Endothelial cell of umbilical vein (primary cell): ENCODE data around the gene ACOT11.

Experiments
- EZH2 ChIP-seq: IDR thresholded peaks from 2 replicates; pipeline ENCODE4 v1.6.1; 2012; ENCODE audit warnings: borderline replicate concordance, low read depth, mild to moderate bottlenecking, moderate library complexity, low read length, inconsistent platforms; ENCODE audit not compliant: severe bottlenecking
- FOS ChIP-seq: IDR thresholded peaks from 2 replicates; pipeline ENCODE4 v1.6.1; 2011; ENCODE audit warnings: mild to moderate bottlenecking, low read length, moderate library complexity, borderline replicate concordance; ENCODE audit not compliant: insufficient read depth
- GATA2 ChIP-seq: IDR thresholded peaks from 2 replicates; pipeline ENCODE4 v1.7.0; 2011; ENCODE audit warnings: low read depth, mild to moderate bottlenecking, moderate library complexity, mixed read lengths, low read length; ENCODE audit not compliant: insufficient read length, insufficient read depth
- JUN ChIP-seq: IDR thresholded peaks from 2 replicates; pipeline ENCODE4 v1.6.1; 2011; ENCODE audit warnings: borderline replicate concordance, low read depth; ENCODE audit not compliant: insufficient read length, insufficient read depth
- MAX ChIP-seq: IDR thresholded peaks from 2 replicates; pipeline ENCODE4 v1.6.1; 2011; ENCODE audit not compliant: insufficient read depth, insufficient read length
- MYC ChIP-seq: IDR thresholded peaks from one replicate; pipeline ENCODE4 v1.6.1; 2011; ENCODE audit warnings: mild to moderate bottlenecking, low read depth, low read length
- POLR2A ChIP-seq: IDR thresholded peaks from 2 replicates; pipeline ENCODE4 v1.6.1; 2012; ENCODE audit warnings: low read depth, mild to moderate bottlenecking, control low read depth, low read length
- POLR2AphosphoS5 ChIP-seq: IDR thresholded peaks from 2 replicates; pipeline ENCODE4 v1.6.1; 2012; ENCODE audit warnings: low read depth, mild to moderate bottlenecking, control low read depth, low read length, moderate library complexity; ENCODE audit not compliant: insufficient read depth
- TF ChIP-seq, protein P1 (sequence below), 2 donors: IDR thresholded peaks; 1 replicate in 1 of 2; 2 replicates in 1 of 2; pipeline ENCODE4 v1.5.1; 2011; ENCODE audit warnings: low read length in 2 of 2, mild to moderate bottlenecking in 2 of 2, moderate library complexity in 2 of 2, control low read depth in 1 of 2, inconsistent platforms in 1 of 2, low read depth in 1 of 2; ENCODE audit not compliant: insufficient read depth in 1 of 2; ENCODE audit errors: extremely low read depth in 1 of 2

- TF ChIP-seq POLR2A: no peak
- TF ChIP-seq, protein P1, sequence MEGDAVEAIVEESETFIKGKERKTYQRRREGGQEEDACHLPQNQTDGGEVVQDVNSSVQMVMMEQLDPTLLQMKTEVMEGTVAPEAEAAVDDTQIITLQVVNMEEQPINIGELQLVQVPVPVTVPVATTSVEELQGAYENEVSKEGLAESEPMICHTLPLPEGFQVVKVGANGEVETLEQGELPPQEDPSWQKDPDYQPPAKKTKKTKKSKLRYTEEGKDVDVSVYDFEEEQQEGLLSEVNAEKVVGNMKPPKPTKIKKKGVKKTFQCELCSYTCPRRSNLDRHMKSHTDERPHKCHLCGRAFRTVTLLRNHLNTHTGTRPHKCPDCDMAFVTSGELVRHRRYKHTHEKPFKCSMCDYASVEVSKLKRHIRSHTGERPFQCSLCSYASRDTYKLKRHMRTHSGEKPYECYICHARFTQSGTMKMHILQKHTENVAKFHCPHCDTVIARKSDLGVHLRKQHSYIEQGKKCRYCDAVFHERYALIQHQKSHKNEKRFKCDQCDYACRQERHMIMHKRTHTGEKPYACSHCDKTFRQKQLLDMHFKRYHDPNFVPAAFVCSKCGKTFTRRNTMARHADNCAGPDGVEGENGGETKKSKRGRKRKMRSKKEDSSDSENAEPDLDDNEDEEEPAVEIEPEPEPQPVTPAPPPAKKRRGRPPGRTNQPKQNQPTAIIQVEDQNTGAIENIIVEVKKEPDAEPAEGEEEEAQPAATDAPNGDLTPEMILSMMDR (IDR thresholded peaks at IDR 0.05; ENCODE audit: extremely low read depth in 1 of 2, insufficient read depth in 1 of 2, low read depth in 1 of 2, low read length in 2 of 2): no peak
- TF ChIP-seq POLR2AphosphoS5: no peak
- TF ChIP-seq MAX: no peak
- TF ChIP-seq EZH2: no peak
- no peak for TF ChIP-seq FOS
- no peak for TF ChIP-seq JUN
- no peak for TF ChIP-seq MYC
- no peak for TF ChIP-seq GATA2
Observed at GRCh38 chr1:54502342-54502741, 45.7 kb upstream of the ACOT11 start.
